Epidermal melanocyte (primary cell): ENCODE results near the gene PCDHGB4.
"Not testable (repeated sequence)": the region's sequence is repeated elsewhere in the genome, so short reads cannot be mapped to it uniquely, and the experiment has no call there.

Source experiments
- DNase-seq: peaks from one replicate; pipeline ENCODE4 v3.0.0; 2011; ENCODE audit warnings: low spot score; ENCODE audit not compliant: insufficient read length

Gene PCDHGB4

GRCh38 chr5:141387557-141388311, at the start of gene PCDHGB4:
TSS of gene PCDHGB4 (plus strand) at chr5:141387698. CDS start at chr5:141387885, 187 bp downstream.
- not testable (repeated sequence) for DNase-seq

GRCh38 chr5:141338538-141339306, 48.8 kb upstream of the PCDHGB4 start, which contains the start of gene PCDHGA2:
TSS of gene PCDHGA2 (plus strand) at chr5:141338760.
- no peak for DNase-seq

GRCh38 chr5:141340781-141341354, 46.6 kb upstream of the PCDHGB4 start:
- not testable (repeated sequence) for DNase-seq

- DNase-seq: no peak
Observed at GRCh38 chr5:141342773-141343172, 44.7 kb upstream of the PCDHGB4 start.

GRCh38 chr5:141343242-141343952, 44.1 kb upstream of the PCDHGB4 start, which contains the start of gene PCDHGA3:
TSS of gene PCDHGA3 (plus strand) at chr5:141343829. CDS start at chr5:141344034, 205 bp downstream.
- no peak for DNase-seq

- DNase-seq: no peak
Observed at GRCh38 chr5:141343953-141344463, 43.5 kb upstream of the PCDHGB4 start.

GRCh38 chr5:141345327-141345726, 42.2 kb upstream of the PCDHGB4 start:
- DNase-seq: no peak

- not testable (repeated sequence) for DNase-seq
Observed at GRCh38 chr5:141346017-141346416, 41.5 kb upstream of the PCDHGB4 start.

- no peak for DNase-seq
Observed at GRCh38 chr5:141349917-141350619, 37.4 kb upstream of the PCDHGB4 start, which contains the start of gene PCDHGB1. TSS of gene PCDHGB1 (plus strand) at chr5:141350099. CDS start at chr5:141350261, 162 bp downstream.

- no peak for DNase-seq
Observed at GRCh38 chr5:141351591-141351990, 35.9 kb upstream of the PCDHGB4 start.

GRCh38 chr5:141354900-141355469, 32.5 kb upstream of the PCDHGB4 start, which contains the start of gene PCDHGA4:
TSS of gene PCDHGA4 (plus strand) at chr5:141355021. CDS start at chr5:141355108, 87 bp downstream.
- no peak for DNase-seq

- no peak for DNase-seq
Observed at GRCh38 chr5:141355641-141356040, 31.9 kb upstream of the PCDHGB4 start.

GRCh38 chr5:141356133-141356532, 31.4 kb upstream of the PCDHGB4 start:
- no peak for DNase-seq

- no peak for DNase-seq
Observed at GRCh38 chr5:141356950-141357349, 30.5 kb upstream of the PCDHGB4 start.

GRCh38 chr5:141359790-141360426, 27.6 kb upstream of the PCDHGB4 start, which contains the start of gene PCDHGB2:
TSS of gene PCDHGB2 (plus strand) at chr5:141359994. CDS start at chr5:141360136, 142 bp downstream.
- DNase-seq: no peak

- DNase-seq: no peak
Observed at GRCh38 chr5:141360685-141361084, 26.8 kb upstream of the PCDHGB4 start.

GRCh38 chr5:141362719-141363118, 24.8 kb upstream of the PCDHGB4 start:
- no peak for DNase-seq

- DNase-seq: no peak
Observed at GRCh38 chr5:141363952-141364660, 23.4 kb upstream of the PCDHGB4 start, which contains the start of gene PCDHGA5. TSS of gene PCDHGA5 (plus strand) at chr5:141364162. CDS start at chr5:141364331, 169 bp downstream.
